HEK293 (cell line): ENCODE results near the gene GALNT10.

Experiments used
- CTCF ChIA-PET: fragments of 350-600 bp; formaldehyde crosslinking; extraction: SDS; loops from one replicate; lab custom pipeline; 2021; ENCODE audit warnings: antibody characterized with exemption; lab: Yijun Ruan, JAX
- POLR2A ChIA-PET: fragments of 300-600 bp; formaldehyde crosslinking; extraction: SDS; loops from one replicate; lab custom pipeline; 2020; ENCODE audit warnings: antibody characterized with exemption, inconsistent platforms; lab: Yijun Ruan, JAX
- H3K27ac ChIP-seq: fragments of 200-500 bp; sonication (Bioruptor generic); 2 replicates; pipeline ENCODE4 v1.5.1; 2014; ENCODE audit warnings: low read depth, low read length, control low read depth, inconsistent platforms; ENCODE audit errors: extremely low read depth
- H3K36me3 ChIP-seq, 2 experiments: fragments of 200-500 bp in 1 of 2; sonication (Bioruptor generic) in 1 of 2; 1 replicate in 1 of 2; 2 replicates in 1 of 2; pipeline ENCODE4 v1.5.1; 2014 to 2017; ENCODE audit warnings: inconsistent platforms in 2 of 2, low read length in 2 of 2; ENCODE audit not compliant: control insufficient read depth in 2 of 2, insufficient read depth in 1 of 2
- H3K4me1 ChIP-seq: fragments of 200-500 bp; sonication (Bioruptor generic); 2 replicates; pipeline ENCODE4 v1.5.1; 2014; ENCODE audit warnings: mild to moderate bottlenecking, low read length, inconsistent platforms; ENCODE audit not compliant: control insufficient read depth, insufficient read depth
- H3K4me3 ChIP-seq: 2 replicates; pipeline ENCODE4 v1.5.1; 2011; ENCODE audit warnings: low read depth, mild to moderate bottlenecking, control low read depth, low read length, moderate library complexity
- H3K9me3 ChIP-seq: fragments of 200-500 bp; sonication (Bioruptor generic); 2 replicates; pipeline ENCODE4 v1.5.1; 2014; ENCODE audit warnings: low read depth, low read length, inconsistent platforms; ENCODE audit not compliant: control insufficient read depth, insufficient read depth
- BCL11B ChIP-seq: fragments of 450-650 bp; formaldehyde crosslinking; IDR thresholded peaks from 2 replicates; pipeline ENCODE4 v1.5.1; 2016; ENCODE audit warnings: low read depth, missing biosample characterization, missing genetic modification characterization
- BCL6B ChIP-seq: fragments of 450-650 bp; formaldehyde crosslinking; IDR thresholded peaks from 2 replicates; pipeline ENCODE4 v1.5.1; 2017; ENCODE audit warnings: missing biosample characterization, missing genetic modification characterization
- FEZF1 ChIP-seq: fragments of 450-650 bp; formaldehyde crosslinking; IDR thresholded peaks from 2 replicates; pipeline ENCODE4 v1.5.1; 2016; ENCODE audit warnings: missing biosample characterization, missing genetic modification characterization
- GFI1B ChIP-seq: fragments of 450-650 bp; formaldehyde crosslinking; IDR thresholded peaks from 2 replicates; pipeline ENCODE4 v1.5.1; 2016; ENCODE audit warnings: missing biosample characterization, missing genetic modification characterization
- OSR2 ChIP-seq: fragments of 450-650 bp; formaldehyde crosslinking; IDR thresholded peaks from 2 replicates; pipeline ENCODE4 v1.5.1; 2016; ENCODE audit warnings: missing biosample characterization, missing genetic modification characterization
- YY1 ChIP-seq: fragments of 450-650 bp; formaldehyde crosslinking; IDR thresholded peaks from 2 replicates; pipeline ENCODE4 v1.5.1; 2018; ENCODE audit warnings: missing biosample characterization, missing genetic modification characterization
- ZNF169 ChIP-seq: fragments of 450-650 bp; formaldehyde crosslinking; IDR thresholded peaks from 2 replicates; pipeline ENCODE4 v1.5.1; 2016; ENCODE audit warnings: missing biosample characterization, missing genetic modification characterization
- ZNF18 ChIP-seq: fragments of 450-650 bp; formaldehyde crosslinking; IDR thresholded peaks from 2 replicates; pipeline ENCODE4 v1.5.1; 2016; ENCODE audit warnings: missing biosample characterization, missing genetic modification characterization
- ZNF221 ChIP-seq: fragments of 450-650 bp; formaldehyde crosslinking; IDR thresholded peaks from 2 replicates; pipeline ENCODE4 v1.5.1; 2017; ENCODE audit warnings: missing biosample characterization, missing genetic modification characterization, borderline replicate concordance
- ZNF404 ChIP-seq: fragments of 450-650 bp; formaldehyde crosslinking; IDR thresholded peaks from 2 replicates; pipeline ENCODE4 v1.5.1; 2017; ENCODE audit warnings: missing biosample characterization, missing genetic modification characterization
- ZNF513 ChIP-seq: fragments of 450-650 bp; IDR thresholded peaks from 2 replicates; pipeline ENCODE4 v1.5.1; 2018; ENCODE audit warnings: missing biosample characterization, missing genetic modification characterization
- ZNF548 ChIP-seq: fragments of 450-650 bp; formaldehyde crosslinking; IDR thresholded peaks from 2 replicates; pipeline ENCODE4 v1.5.1; 2016; ENCODE audit warnings: missing biosample characterization, missing genetic modification characterization
- ZNF692 ChIP-seq: fragments of 450-650 bp; formaldehyde crosslinking; IDR thresholded peaks from 2 replicates; pipeline ENCODE4 v1.5.1; 2016; ENCODE audit warnings: missing biosample characterization, missing genetic modification characterization
- ZNF747 ChIP-seq: fragments of 450-650 bp; formaldehyde crosslinking; IDR thresholded peaks from 2 replicates; pipeline ENCODE4 v1.5.1; 2016; ENCODE audit warnings: missing biosample characterization, missing genetic modification characterization
- ZNF776 ChIP-seq: fragments of 450-650 bp; formaldehyde crosslinking; IDR thresholded peaks from 2 replicates; pipeline ENCODE4 v1.5.0; 2017; ENCODE audit warnings: missing biosample characterization, missing genetic modification characterization, borderline replicate concordance
- ZNF791 ChIP-seq: fragments of 450-650 bp; formaldehyde crosslinking; IDR thresholded peaks from 2 replicates; pipeline ENCODE4 v1.5.1; 2016; ENCODE audit warnings: missing biosample characterization, missing genetic modification characterization
- ZNF830 ChIP-seq: fragments of 450-650 bp; IDR thresholded peaks from 2 replicates; pipeline ENCODE4 v1.5.0; 2018; ENCODE audit warnings: missing biosample characterization, missing genetic modification characterization, low read depth, mild to moderate bottlenecking, moderate library complexity
- ZNF837 ChIP-seq: fragments of 450-650 bp; formaldehyde crosslinking; IDR thresholded peaks from 2 replicates; pipeline ENCODE4 v1.5.1; 2016; ENCODE audit warnings: missing biosample characterization, missing genetic modification characterization
- ZSCAN30 ChIP-seq: fragments of 450-650 bp; IDR thresholded peaks from 2 replicates; pipeline ENCODE4 v1.5.1; 2018; ENCODE audit warnings: missing biosample characterization, mild to moderate bottlenecking, missing genetic modification characterization, moderate library complexity
- ZSCAN4 ChIP-seq: fragments of 450-650 bp; formaldehyde crosslinking; IDR thresholded peaks from 2 replicates; pipeline ENCODE4 v1.5.1; 2017; ENCODE audit warnings: missing biosample characterization, missing genetic modification characterization

The GALNT10 gene

GRCh38 chr5:154377754-154378533 lies 187.4 kb downstream of the GALNT10 start:
- POLR2A ChIA-PET, result interaction anchor here (0.6 kb wide), 1 partner anchor 143 kb away, joined by 3 read pairs; no protein-coding TSS in a partner anchor
- Histone ChIP-seq H3K36me3 (peaks cover 0 to 6% of the 10 kb centered on the region in 2 experiments; a peak in 1 of 3 replicates), H3K4me3 (no peak overlapping the region), H3K27ac (no peak overlapping the region), H3K9me3 (no peaks in the 10 kb centered on the region), H3K4me1 (no peaks in the 10 kb centered on the region)
- TF ChIP-seq ZNF513 (peak; percentile 86), ZNF791 (tag by site-specific recombination) (no peak)
- CTCF ChIA-PET, result interaction anchor here (0.6 kb wide), 2 partner anchors 16 to 202 kb away, joined by 3 read pairs; no protein-coding TSS in a partner anchor

- Histone ChIP-seq H3K9me3 (no peaks in the 10 kb centered on the region), H3K4me3 (no peak overlapping the region), H3K36me3 (peaks cover 0 to 6% of the 10 kb centered on the region in 2 experiments; a peak in 1 of 3 replicates), H3K27ac (no peak overlapping the region), H3K4me1 (no peaks in the 10 kb centered on the region)
- CTCF ChIA-PET, result no interaction called here
- POLR2A ChIA-PET, result no interaction called here
- TF ChIP-seq BCL11B (tag by site-specific recombination) (no peak), ZSCAN4 (tag by site-specific recombination) (no peak), ZNF221 (tag by site-specific recombination) (no peak), YY1 (tag by site-specific recombination) (no peak), OSR2 (tag by site-specific recombination) (no peak), ZSCAN30 (tag by site-specific recombination) (no peak), ZNF830 (no peak), ZNF169 (tag by site-specific recombination) (no peak), FEZF1 (tag by site-specific recombination) (no peak), GFI1B (tag by site-specific recombination) (no peak), ZNF404 (tag by site-specific recombination) (no peak), ZNF776 (tag by site-specific recombination) (no peak), ZNF548 (no peak)
Measured at GRCh38 chr5:154380263-154380662, 189.7 kb downstream of the GALNT10 start.

- ChIA-PET POLR2A (interaction anchor here (0.8 kb wide), 1 partner anchor 17 kb away, joined by 3 read pairs; no protein-coding TSS in a partner anchor), CTCF (interaction anchor here (0.7 kb wide), 1 partner anchor 38 kb away, joined by 3 read pairs; no protein-coding TSS in a partner anchor)
- Histone ChIP-seq H3K27ac (no peak overlapping the region), H3K36me3 (peaks cover 0 to 6% of the 10 kb centered on the region in 2 experiments; a peak in 1 of 3 replicates), H3K4me1 (no peaks in the 10 kb centered on the region), H3K4me3 (no peak overlapping the region), H3K9me3 (no peaks in the 10 kb centered on the region)
- TF ChIP-seq ZNF18 (tag by site-specific recombination), result peak; percentile 48; the same call in 1 of the 2 replicates
- no peak for TF ChIP-seq ZNF837 (tag by site-specific recombination)
- TF ChIP-seq BCL6B (tag by site-specific recombination), result no peak
- TF ChIP-seq ZNF692 (tag by site-specific recombination), result no peak
- TF ChIP-seq ZNF747 (tag by site-specific recombination), result no peak
- TF ChIP-seq, all 188 proteins: peak for 1
Measured at GRCh38 chr5:154384480-154385235, 194.1 kb downstream of the GALNT10 start.
